ENCODE measurements around the gene ZDHHC16. TPM values are rescaled to one million over a fixed set of nuclear protein-coding genes. Genes with fewer than 3 reads are reported as not detected.
"Not testable (repeated sequence)": the region's sequence is repeated elsewhere in the genome, so short reads cannot be mapped to it uniquely, and the experiment has no call there.

Gene ZDHHC16
- total RNA-seq, 1 donor from 2014 or later = 64.9 TPM

GRCh38 chr10:97404044-97404443, 41.9 kb upstream of the ZDHHC16 start:
- peaks cover 15% of the 10 kb centered on the region for H3K4me1 Mint-ChIP-seq (ENCODE audit: low read depth)
- H3K36me3 Mint-ChIP-seq (ENCODE audit: insufficient read depth) = no peaks in the 10 kb centered on the region
- no peak overlapping the region for H3K4me3 Mint-ChIP-seq (ENCODE audit: low read depth)
- peaks cover 4% of the 10 kb centered on the region for H3K27me3 Mint-ChIP-seq
- no peaks in the 10 kb centered on the region for H3K9me3 Mint-ChIP-seq (ENCODE audit: low read depth)
- no peak for TF ChIP-seq CTCF (IDR thresholded peaks at IDR 0.05; ENCODE audit: unreplicated experiment)
- DNase-seq (ENCODE audit: low spot score, unreplicated experiment) = no peak
- H3K27ac Mint-ChIP-seq = no peak overlapping the region

GRCh38 chr10:97406064-97406463, 39.9 kb upstream of the ZDHHC16 start:
- DNase-seq (ENCODE audit: low spot score, unreplicated experiment) = no peak
- Mint-ChIP-seq H3K9me3 (ENCODE audit: low read depth) (no peaks in the 10 kb centered on the region), H3K36me3 (ENCODE audit: insufficient read depth) (no peaks in the 10 kb centered on the region), H3K4me1 (ENCODE audit: low read depth) (peaks cover 4% of the 10 kb centered on the region), H3K27me3 (peaks cover 4% of the 10 kb centered on the region), H3K4me3 (ENCODE audit: low read depth) (no peak overlapping the region), H3K27ac (no peak overlapping the region)
- no peak for TF ChIP-seq CTCF (IDR thresholded peaks at IDR 0.05; ENCODE audit: unreplicated experiment)

- H3K27me3 Mint-ChIP-seq = not testable (repeated sequence)
These were observed 39.5 kb upstream of the ZDHHC16 start for GRCh38 chr10:97406483-97406882.

GRCh38 chr10:97407211-97407951, 38.6 kb upstream of the ZDHHC16 start:
- peak; percentile 84 for TF ChIP-seq CTCF (IDR thresholded peaks at IDR 0.05; ENCODE audit: unreplicated experiment)
- peak overlapping the region; percentile 52 for H3K27ac Mint-ChIP-seq
- DNase-seq (ENCODE audit: low spot score, unreplicated experiment) = peak; percentile 23
- peak overlapping the region; percentile 46 for H3K4me3 Mint-ChIP-seq (ENCODE audit: low read depth)
- peaks cover 2% of the 10 kb centered on the region for H3K4me1 Mint-ChIP-seq (ENCODE audit: low read depth)
- H3K9me3 Mint-ChIP-seq (ENCODE audit: low read depth) = no peaks in the 10 kb centered on the region
- peaks cover 4% of the 10 kb centered on the region for H3K27me3 Mint-ChIP-seq
- no peaks in the 10 kb centered on the region for H3K36me3 Mint-ChIP-seq (ENCODE audit: insufficient read depth)

More at GRCh38 chr10:97406483-97406882, 39.5 kb upstream of the ZDHHC16 start:
- DNase-seq (ENCODE audit: low spot score, unreplicated experiment); H3K9me3 Mint-ChIP-seq (ENCODE audit: low read depth); H3K4me1 Mint-ChIP-seq (ENCODE audit: low read depth); H3K27ac Mint-ChIP-seq; H3K36me3 Mint-ChIP-seq (ENCODE audit: insufficient read depth); H3K4me3 Mint-ChIP-seq (ENCODE audit: low read depth): not testable (repeated sequence)

- no peak for DNase-seq (ENCODE audit: low spot score, unreplicated experiment)
- no peak overlapping the region for H3K27ac Mint-ChIP-seq
- no peak for TF ChIP-seq CTCF (IDR thresholded peaks at IDR 0.05; ENCODE audit: unreplicated experiment)
- H3K9me3 Mint-ChIP-seq (ENCODE audit: low read depth) = no peaks in the 10 kb centered on the region
- no peaks in the 10 kb centered on the region for H3K36me3 Mint-ChIP-seq (ENCODE audit: insufficient read depth)
- H3K4me3 Mint-ChIP-seq (ENCODE audit: low read depth) = no peak overlapping the region
- H3K27me3 Mint-ChIP-seq = peaks cover under 1% of the 10 kb centered on the region
- peaks cover 2% of the 10 kb centered on the region for H3K4me1 Mint-ChIP-seq (ENCODE audit: low read depth)
These were observed 38.1 kb upstream of the ZDHHC16 start for GRCh38 chr10:97407952-97408248.

- Mint-ChIP-seq H3K27me3 (no peaks in the 10 kb centered on the region), H3K4me3 (ENCODE audit: low read depth) (no peak overlapping the region), H3K36me3 (ENCODE audit: insufficient read depth) (no peaks in the 10 kb centered on the region), H3K4me1 (ENCODE audit: low read depth) (peaks cover 4% of the 10 kb centered on the region), H3K9me3 (ENCODE audit: low read depth) (no peaks in the 10 kb centered on the region), H3K27ac (peak overlapping the region; percentile 45)
- TF ChIP-seq CTCF (IDR thresholded peaks at IDR 0.05; ENCODE audit: unreplicated experiment) = no peak
- no peak for DNase-seq (ENCODE audit: low spot score, unreplicated experiment)
These were observed 37.4 kb upstream of the ZDHHC16 start for GRCh38 chr10:97408496-97408992.
